Endothelial cell of umbilical vein (primary cell): ENCODE measurements around the gene DMWD.

Source experiments
- EZH2 ChIP-seq: IDR thresholded peaks from 2 replicates; pipeline ENCODE4 v1.6.1; 2012; ENCODE audit warnings: borderline replicate concordance, low read depth, mild to moderate bottlenecking, moderate library complexity, low read length, inconsistent platforms; ENCODE audit not compliant: severe bottlenecking
- TF ChIP-seq, protein P1 (sequence below), 2 donors: IDR thresholded peaks; 1 replicate in 1 of 2; 2 replicates in 1 of 2; pipeline ENCODE4 v1.5.1; 2011; ENCODE audit warnings: low read length in 2 of 2, mild to moderate bottlenecking in 2 of 2, moderate library complexity in 2 of 2, control low read depth in 1 of 2, inconsistent platforms in 1 of 2, low read depth in 1 of 2; ENCODE audit not compliant: insufficient read depth in 1 of 2; ENCODE audit errors: extremely low read depth in 1 of 2

DNA sequence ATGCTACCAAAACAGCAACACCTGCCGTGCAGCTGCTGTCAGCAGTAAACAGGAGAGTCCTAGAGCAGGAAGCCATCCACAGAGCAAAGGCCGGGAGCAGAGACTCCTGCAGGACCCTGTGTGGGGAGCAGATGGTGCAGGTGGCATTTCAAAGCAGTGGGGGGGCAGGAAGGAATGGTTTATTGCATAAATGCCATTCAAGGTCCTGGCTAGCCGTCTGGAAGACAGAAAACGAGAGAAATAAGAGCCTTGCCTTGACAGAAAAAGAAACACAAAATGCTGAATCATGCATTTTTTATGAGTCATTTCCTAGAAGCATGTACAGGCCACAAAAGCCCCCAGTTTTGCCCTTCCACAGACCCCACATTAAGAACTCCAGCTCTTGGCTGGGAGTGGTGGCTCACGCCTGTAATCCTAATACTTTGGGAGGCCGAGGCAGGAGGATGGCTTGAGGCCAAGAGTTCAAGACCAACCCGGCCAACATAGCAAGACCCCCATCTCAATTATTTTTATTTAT lies 17.1 kb upstream of the DMWD start:
- TF ChIP-seq, protein P1, sequence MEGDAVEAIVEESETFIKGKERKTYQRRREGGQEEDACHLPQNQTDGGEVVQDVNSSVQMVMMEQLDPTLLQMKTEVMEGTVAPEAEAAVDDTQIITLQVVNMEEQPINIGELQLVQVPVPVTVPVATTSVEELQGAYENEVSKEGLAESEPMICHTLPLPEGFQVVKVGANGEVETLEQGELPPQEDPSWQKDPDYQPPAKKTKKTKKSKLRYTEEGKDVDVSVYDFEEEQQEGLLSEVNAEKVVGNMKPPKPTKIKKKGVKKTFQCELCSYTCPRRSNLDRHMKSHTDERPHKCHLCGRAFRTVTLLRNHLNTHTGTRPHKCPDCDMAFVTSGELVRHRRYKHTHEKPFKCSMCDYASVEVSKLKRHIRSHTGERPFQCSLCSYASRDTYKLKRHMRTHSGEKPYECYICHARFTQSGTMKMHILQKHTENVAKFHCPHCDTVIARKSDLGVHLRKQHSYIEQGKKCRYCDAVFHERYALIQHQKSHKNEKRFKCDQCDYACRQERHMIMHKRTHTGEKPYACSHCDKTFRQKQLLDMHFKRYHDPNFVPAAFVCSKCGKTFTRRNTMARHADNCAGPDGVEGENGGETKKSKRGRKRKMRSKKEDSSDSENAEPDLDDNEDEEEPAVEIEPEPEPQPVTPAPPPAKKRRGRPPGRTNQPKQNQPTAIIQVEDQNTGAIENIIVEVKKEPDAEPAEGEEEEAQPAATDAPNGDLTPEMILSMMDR (IDR thresholded peaks at IDR 0.05; ENCODE audit: extremely low read depth in 1 of 2, insufficient read depth in 1 of 2, low read depth in 1 of 2, low read length in 2 of 2) = no peak
- TF ChIP-seq EZH2 = no peak
